ENCODE results near the gene PALM2AKAP2. TPM values are rescaled to one million over a fixed set of nuclear protein-coding genes. Genes with fewer than 3 reads are reported as not detected.
A peak's percentile ranks its signal among the peaks of the same experiment; 100 is the strongest.

The PALM2AKAP2 gene
- total RNA-seq, 2 donors from 2014 or later = 0.49 to 1.1 TPM

GRCh38 chr9:109815366-109815947 is 35.5 kb downstream of the PALM2AKAP2 start:
- Histone ChIP-seq H3K9me3 (ENCODE audit: control insufficient read depth, low read length) (no peaks in the 10 kb centered on the region), H3K27me3 (ENCODE audit: control insufficient read depth, insufficient read depth, low read length, poor library complexity, severe bottlenecking) (no peaks in the 10 kb centered on the region), H3K4me1 (ENCODE audit: control insufficient read depth, insufficient read depth, low read length) (no peaks in the 10 kb centered on the region), H3K27ac (ENCODE audit: low read depth, low read length) (no peak overlapping the region), H3K4me3 (ENCODE audit: low read length) (no peak overlapping the region), H3K36me3 (ENCODE audit: control insufficient read depth, insufficient read depth, low read length) (no peaks in the 10 kb centered on the region), H3K9ac (ENCODE audit: extremely low read depth, low read length, poor library complexity, severe bottlenecking) (no peak overlapping the region)
- Mint-ChIP-seq H3K36me3 (ENCODE audit: low read depth) (no peaks in the 10 kb centered on the region), H3K4me3 (no peak overlapping the region), H3K27me3 (ENCODE audit: insufficient read depth) (peaks cover 23% of the 10 kb centered on the region), H3K4me1 (peaks cover 6% of the 10 kb centered on the region), H3K27ac (no peak overlapping the region), H3K9me3 (no peaks in the 10 kb centered on the region)
- TF ChIP-seq, protein P1, sequence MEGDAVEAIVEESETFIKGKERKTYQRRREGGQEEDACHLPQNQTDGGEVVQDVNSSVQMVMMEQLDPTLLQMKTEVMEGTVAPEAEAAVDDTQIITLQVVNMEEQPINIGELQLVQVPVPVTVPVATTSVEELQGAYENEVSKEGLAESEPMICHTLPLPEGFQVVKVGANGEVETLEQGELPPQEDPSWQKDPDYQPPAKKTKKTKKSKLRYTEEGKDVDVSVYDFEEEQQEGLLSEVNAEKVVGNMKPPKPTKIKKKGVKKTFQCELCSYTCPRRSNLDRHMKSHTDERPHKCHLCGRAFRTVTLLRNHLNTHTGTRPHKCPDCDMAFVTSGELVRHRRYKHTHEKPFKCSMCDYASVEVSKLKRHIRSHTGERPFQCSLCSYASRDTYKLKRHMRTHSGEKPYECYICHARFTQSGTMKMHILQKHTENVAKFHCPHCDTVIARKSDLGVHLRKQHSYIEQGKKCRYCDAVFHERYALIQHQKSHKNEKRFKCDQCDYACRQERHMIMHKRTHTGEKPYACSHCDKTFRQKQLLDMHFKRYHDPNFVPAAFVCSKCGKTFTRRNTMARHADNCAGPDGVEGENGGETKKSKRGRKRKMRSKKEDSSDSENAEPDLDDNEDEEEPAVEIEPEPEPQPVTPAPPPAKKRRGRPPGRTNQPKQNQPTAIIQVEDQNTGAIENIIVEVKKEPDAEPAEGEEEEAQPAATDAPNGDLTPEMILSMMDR (conservative IDR thresholded peaks at IDR 0.05) = no peak
- DNase-seq = no peak

GRCh38 chr9:109816490-109816889 is 36.5 kb downstream of the PALM2AKAP2 start:
- Histone ChIP-seq H3K4me3 (ENCODE audit: low read length) (no peak overlapping the region), H3K27me3 (ENCODE audit: control insufficient read depth, insufficient read depth, low read length, poor library complexity, severe bottlenecking) (no peaks in the 10 kb centered on the region), H3K9me3 (ENCODE audit: control insufficient read depth, low read length) (no peaks in the 10 kb centered on the region), H3K4me1 (ENCODE audit: control insufficient read depth, insufficient read depth, low read length) (no peaks in the 10 kb centered on the region), H3K36me3 (ENCODE audit: control insufficient read depth, insufficient read depth, low read length) (no peaks in the 10 kb centered on the region), H3K27ac (ENCODE audit: low read depth, low read length) (no peak overlapping the region), H3K9ac (ENCODE audit: extremely low read depth, low read length, poor library complexity, severe bottlenecking) (no peak overlapping the region)
- peaks cover 24% of the 10 kb centered on the region for H3K27me3 Mint-ChIP-seq (ENCODE audit: insufficient read depth)
- H3K9me3 Mint-ChIP-seq = no peaks in the 10 kb centered on the region
- H3K27ac Mint-ChIP-seq = no peak overlapping the region
- no peaks in the 10 kb centered on the region for H3K36me3 Mint-ChIP-seq (ENCODE audit: low read depth)
- WGBS, 2 experiments (ENCODE audit: insufficient coverage in 1 of 2, insufficient read length in 1 of 2) = 90 to 96% methylated on average over 3 to 4 of the region's 4 CpGs
- no peak overlapping the region for H3K4me3 Mint-ChIP-seq
- H3K4me1 Mint-ChIP-seq = peaks cover 6% of the 10 kb centered on the region
- no peak for DNase-seq
- TF ChIP-seq, protein P1 (conservative IDR thresholded peaks at IDR 0.05) = no peak

GRCh38 chr9:109817146-109817845 is 37.3 kb downstream of the PALM2AKAP2 start:
- Mint-ChIP-seq H3K4me1 (peaks cover 6% of the 10 kb centered on the region), H3K4me3 (no peak overlapping the region), H3K36me3 (ENCODE audit: low read depth) (no peaks in the 10 kb centered on the region), H3K9me3 (no peaks in the 10 kb centered on the region), H3K27me3 (ENCODE audit: insufficient read depth) (peaks cover 30% of the 10 kb centered on the region), H3K27ac (peak overlapping the region; percentile 19)
- no peak for DNase-seq
- H3K27me3 ChIP-seq (ENCODE audit: control insufficient read depth, insufficient read depth, low read length, poor library complexity, severe bottlenecking) = no peaks in the 10 kb centered on the region
- TF ChIP-seq, protein P1 (conservative IDR thresholded peaks at IDR 0.05) = no peak
- no peak overlapping the region for H3K9ac ChIP-seq (ENCODE audit: extremely low read depth, low read length, poor library complexity, severe bottlenecking)
- WGBS, 2 experiments (ENCODE audit: insufficient coverage in 1 of 2, insufficient read length in 1 of 2) = 83 to 94% methylated on average over 2 to 6 of the region's 6 CpGs
- no peaks in the 10 kb centered on the region for H3K4me1 ChIP-seq (ENCODE audit: control insufficient read depth, insufficient read depth, low read length)
- H3K9me3 ChIP-seq (ENCODE audit: control insufficient read depth, low read length) = no peaks in the 10 kb centered on the region
- peak overlapping the region; percentile 76 for H3K27ac ChIP-seq (ENCODE audit: low read depth, low read length)
- H3K36me3 ChIP-seq (ENCODE audit: control insufficient read depth, insufficient read depth, low read length) = no peaks in the 10 kb centered on the region
- H3K4me3 ChIP-seq (ENCODE audit: low read length) = no peak overlapping the region

All from endodermal cell (in vitro differentiated cells).